NCI-H2107 (cell line): Measurements from ENCODE around the gene CCDC9.

ENCODE experiments used
- DNase-seq: peaks from one replicate; lab custom pipeline; 2025; lab: John Stamatoyannopoulos, UW

CCDC9 gene

DNA sequence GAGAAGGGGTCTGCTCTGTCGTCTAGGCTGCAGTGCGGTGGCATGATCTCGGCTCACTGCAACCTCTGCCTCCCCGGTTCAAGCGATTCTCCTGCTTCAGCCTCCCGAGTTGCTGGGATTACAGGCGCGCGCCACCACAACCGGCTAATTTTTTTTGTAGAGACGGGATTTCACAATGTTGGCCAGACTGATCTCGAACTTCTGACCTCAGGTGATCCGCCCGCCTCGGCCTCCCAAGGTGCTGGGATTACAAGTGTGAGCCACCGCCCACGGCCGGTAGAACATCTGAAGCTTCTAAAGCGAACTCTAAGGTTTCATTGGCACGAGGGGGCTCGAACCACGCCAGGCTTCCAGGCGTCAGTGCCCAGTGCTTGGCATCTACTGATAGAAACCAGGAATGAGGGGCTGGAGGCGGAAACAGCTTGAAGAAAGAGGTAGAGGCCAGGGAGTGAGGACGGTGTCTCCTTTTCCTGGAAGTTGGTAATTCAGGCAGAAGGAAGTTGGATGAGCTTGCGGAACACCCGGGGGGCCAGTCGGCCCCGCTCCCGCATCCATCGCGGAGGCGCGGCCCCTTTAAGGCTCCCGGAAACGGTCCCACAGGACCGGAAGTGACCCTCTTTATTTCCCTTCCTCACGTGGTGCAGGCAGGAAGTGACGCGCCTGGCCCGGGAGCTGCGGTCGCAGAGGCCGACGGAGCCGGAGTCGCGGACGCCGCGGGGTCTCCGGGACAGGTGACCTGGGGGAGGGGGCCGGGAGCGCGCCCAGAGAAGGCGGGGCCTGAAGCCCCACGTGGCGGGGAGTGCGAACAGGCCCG is at the start of gene CCDC9:
Gene CCDC9 (plus strand): TSS at position 647 of the 814 bp plus-strand sequence. CDS start 1,876 bp downstream, outside the sequence.
- DNase-seq, result peak; percentile 99

DNA sequence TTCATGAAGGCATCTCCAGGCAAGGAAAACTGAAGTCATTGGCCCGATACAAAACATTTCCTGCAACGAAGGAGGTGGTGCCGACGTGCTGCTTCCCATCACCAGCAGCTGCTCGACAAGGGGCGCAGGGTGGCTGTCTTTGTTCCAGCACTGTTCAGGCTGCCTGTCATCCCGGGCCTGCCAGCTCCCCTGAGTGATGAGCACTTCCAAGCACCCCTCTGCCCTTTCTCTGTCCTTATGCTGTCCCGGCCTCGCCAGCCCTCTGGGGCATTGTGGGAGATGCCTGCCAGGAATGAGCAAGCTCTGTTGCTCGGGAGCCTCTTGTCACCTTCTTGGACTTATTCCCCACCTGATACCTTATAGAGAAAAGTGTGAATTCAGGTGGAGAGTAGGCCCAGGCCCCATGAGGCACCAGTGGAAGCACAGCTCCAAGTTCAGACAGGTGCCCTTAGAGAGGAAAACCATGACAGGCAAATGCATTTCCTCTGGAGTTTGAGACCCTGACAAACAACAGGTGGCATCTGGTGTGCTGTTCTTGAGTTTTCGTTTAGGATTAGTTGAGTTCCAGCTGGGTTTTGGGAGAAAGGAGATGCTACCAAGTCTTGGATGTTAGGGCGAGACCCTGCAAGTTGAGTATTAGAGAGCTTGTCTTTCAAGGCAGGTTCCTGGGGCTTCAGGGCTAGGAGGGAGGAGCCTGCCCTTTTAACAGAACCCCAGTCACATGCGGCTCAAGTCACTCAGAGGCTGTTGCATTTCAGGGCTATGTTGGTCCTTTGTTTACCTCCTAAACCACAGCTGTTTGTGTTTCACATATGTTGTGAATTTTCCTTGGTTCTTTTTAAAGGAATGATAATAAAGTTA is 46.8 kb upstream of the CCDC9 start:
- DNase-seq, result no peak

DNA sequence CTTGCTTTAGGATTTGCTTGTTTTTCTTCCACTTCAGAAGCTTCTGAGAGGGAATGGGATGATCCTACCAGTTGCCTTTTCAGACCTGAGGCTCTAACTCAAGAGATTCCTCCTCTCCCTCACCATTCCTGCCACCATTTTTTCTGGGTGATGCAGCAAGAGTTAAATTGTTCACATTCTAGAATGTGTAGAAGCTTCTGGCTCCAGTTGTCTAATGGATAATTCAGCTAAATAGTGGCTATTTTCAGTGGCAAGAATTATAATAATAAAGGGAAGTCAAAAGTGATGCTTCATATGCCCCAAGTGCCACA is 46.2 kb upstream of the CCDC9 start:
- DNase-seq, result no peak

DNA sequence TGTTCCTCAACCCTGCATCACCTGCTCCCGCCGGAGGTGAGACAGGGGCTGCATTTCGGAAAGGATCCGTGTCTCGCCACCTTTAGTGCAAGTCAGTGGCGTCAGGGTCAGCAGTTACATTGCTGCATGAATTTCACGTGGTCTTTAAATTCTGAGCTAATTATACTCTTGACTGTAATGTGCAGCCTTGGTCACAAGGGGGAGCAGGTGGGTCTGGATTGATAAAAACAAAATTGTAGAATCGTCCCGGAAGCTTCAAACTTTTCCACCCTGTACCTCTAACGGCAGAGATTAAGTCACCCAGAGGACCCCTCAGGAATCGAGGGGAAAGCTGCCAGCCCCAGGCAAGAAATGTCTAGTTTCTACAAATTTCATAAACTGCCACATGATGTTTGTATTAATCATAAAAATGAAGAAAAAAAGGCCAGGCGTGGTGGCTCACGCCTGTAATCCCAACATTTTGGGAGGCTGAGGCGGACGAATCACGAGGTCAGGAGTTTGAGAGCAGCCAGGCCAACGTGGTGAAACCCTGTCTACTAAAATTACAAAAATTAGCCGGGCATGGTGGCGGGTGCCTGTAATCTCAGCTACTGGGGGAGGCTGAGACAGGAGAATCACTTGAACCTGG is 45.5 kb upstream of the CCDC9 start:
- DNase-seq, result peak; percentile 26

DNA sequence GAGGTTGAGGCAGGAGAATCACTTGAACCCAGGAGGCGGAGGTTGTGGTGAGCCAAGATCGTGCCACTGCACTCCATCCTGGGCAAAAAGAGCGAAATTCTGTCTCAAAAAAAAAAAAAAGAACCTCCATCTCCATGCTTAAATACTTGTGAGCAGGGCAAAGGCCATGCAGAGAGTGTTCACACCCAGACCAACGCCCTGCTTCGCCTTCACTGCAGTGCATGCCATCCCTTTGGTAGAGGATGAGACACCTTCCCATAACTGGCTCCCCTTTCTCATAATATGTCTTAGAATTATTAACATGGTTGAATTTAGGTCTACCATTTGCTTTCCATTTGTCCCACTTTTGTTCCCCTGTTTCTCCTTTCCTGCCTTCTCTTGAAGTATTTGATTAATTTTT is 40.7 kb upstream of the CCDC9 start:
- no peak for DNase-seq

DNA sequence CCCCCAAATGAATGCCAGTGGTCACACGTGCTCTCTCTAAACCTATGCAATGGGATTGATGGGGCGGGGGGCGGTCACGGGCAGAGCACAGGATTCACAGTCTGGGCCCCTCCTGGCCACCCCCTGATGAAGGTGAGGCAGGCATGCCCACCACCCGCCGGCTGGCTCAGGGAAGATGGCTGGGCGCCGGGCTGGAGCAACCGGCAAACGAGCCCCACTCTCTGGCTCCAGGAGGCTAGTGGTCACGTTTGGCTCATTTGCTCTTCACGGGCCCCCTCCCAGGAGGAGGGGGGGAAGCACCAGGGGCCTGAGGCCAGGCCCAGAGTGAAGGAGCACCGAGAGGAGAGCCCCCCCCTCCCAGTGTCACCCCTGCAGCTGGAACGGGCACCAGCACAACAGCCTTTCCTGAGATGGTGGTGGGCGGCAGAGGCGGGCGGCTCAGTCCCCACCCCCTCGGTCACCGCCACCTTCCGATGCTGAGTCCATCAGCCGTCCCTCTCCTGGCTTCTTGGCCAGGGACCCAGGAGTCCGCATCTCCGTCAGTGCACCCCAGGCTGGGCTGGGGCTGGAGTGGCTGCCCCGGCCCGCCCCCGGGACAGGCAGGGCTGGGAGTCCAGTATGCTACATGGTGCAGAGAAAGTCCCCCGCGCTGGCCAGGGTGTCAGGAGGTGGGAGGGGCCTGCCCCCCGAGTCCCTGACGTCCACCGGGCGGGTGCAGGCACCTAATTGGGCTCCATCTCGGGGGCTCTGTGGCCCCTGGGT is 35.1 kb upstream of the CCDC9 start:
- DNase-seq, result no peak

DNA sequence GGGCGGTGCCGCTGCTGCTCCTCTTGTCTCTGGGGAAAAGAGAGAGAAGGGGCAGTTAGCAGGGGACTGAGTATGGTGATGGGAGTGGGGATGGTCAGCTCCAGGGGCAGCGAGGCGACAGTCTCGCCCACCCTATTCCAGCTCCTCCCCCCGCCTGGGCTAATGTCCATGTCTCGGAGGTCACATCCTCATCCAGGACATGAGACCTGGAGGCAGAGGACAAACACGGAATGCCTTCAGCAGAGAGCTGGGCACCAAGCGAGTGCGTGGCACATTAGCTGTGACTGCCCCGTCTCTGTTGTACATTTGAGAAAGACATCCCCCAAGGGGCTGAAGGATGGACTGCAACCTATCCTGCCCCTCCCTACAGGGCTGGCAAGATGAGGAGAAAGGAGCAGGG is 34.4 kb upstream of the CCDC9 start:
- no peak for DNase-seq

DNA sequence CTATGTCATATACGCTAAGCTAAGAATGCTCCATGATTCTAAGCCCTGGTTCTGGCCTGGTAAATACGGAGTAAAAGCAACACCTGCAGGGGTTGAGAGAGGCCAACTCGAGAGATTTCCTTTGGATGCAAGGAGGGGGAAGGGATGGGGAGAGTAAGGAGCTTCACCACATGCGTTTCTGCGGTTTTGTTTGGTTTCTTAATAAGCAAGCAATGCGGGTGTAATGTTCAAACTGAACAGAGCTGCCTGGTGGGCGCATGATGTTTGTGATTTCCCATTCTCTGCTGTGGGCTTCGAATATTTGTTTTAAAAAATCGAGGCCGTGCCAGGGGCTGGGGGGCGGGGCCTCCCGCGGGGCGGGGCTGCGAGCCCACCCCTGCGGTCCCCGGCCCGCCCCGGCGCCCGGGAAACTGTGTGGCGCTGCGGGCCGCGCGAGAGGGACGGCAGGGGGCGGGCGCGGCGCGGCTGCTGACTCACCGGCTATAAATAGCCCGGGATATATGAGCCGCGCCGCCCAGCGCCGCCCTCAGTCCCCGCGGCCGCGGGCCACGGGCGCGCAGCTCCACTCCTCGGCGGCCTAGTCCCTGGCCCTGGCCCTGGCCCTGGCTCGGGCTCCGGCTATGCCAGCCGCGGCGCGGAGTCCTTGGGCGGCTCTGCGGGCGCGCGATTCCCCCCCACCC is 30.4 kb upstream of the CCDC9 start:
- DNase-seq, result peak; percentile 80

DNA sequence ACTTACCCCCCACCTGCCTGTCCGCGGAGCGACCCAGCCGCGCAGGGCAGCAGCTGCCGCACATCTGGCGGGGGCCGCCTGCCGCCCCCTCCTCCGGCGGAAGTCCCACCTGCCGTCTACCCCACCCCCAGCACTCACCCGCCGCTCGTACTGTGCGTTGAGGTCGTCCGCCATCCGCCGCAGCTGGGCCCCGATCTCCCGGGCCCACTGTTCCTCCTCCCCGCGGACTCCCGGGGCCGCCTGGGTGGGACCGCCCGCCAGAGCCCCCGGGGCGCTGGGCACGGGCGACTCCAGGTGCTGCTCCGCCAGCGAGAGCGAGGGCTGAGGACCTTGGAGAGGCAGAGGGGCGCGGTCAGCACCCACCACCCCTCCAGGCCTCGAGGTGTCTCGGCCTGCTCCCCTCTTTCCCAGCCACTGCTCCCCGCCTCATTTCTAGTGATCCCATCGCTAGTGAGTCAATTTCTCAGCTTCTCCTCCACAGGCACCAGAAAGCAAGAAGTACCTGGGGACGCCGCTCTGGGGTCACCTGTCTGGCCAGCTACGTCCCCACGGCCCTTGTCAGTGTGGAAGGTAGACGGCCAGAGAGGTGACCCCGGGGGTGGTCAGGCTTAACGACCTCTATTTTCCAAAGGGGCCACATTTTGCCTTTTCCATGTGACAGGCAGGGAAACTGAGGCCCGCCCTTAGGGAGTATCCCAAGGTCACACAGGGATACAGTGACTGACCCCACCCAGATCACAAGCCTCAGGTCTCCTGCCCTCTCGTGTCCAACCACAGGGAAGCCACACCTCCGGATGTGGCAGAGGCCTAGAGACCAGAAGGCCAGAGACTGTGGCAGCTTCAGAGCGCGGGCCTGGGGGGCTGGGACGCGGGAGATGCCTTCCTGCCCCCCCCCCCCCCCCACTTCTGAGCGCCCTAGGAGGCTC is 29.6 kb upstream of the CCDC9 start:
- DNase-seq, result no peak

DNA sequence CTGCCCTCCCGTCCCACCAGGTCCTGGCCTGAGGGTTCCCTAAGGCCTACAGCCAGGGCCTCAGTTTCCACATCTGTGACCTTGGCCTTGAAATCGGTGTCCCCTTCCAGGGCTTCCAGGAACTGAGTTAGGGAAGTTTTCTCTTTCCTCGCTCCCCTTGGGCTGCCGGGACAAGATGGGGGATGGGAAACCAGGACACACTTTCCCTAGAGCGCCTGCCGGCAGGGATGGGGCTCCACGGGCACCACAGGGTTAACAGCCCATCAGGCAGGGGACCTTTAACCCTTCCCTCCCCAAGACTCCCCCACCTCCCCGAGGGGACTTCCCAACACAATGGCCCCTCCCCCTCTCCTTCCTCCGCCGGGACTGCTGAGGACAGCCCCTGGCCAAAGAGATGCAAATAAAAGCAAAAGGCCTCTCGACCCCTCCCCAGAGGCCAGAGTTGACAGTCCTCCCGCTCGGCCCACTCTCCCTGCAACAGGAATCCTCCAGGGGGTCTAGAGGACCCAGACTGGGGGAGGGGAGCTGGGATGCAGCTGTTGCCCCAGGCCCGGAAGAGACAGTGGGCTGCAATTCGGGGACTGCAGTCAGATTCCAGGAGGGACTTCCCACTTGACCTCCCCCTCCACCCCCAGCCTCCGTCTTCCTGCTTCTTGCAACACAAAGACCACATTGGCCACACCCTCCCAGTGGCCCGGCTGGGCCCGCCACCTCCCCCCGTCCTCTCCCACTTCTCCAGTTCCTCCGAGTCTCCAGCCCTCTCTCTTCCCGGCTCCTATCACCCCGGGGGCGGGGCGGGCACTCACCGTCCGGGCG is 28.8 kb upstream of the CCDC9 start:
- no peak for DNase-seq

DNA sequence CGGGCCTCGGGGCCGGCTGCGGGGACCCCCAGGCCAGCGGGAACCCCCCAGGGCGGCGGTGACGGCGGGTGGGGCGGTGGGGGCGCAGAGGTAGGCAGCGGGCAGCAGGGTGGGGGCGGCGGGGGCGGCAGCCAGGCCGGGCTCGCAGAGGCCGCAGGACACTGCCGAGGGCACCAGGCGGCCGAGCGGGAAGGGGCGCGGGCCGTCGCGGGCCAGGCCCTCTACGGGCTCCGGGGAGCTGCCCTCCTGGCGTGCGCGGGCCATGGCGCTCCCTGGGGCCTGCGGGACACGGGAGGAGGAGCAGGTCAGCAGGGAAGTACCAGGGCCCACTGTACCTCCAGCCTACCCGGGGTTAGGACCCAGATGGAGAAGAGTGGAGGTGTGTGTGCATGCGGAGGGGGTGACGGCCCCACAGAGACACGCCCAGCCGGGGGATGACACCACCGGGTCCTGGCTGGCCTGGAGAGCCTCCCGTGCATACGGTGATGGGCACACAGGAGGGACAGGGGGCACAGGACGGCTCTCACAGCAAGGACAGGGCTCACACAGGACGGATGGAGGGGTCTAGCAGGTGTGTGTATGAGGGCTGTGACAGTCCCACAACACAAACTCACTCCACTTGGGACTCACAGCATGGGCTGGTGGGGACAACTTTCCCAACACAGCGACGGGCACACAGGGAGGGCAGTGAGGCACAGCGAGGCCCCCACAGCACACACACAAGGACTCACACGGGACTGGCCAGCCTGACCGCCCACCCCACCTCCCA is 28.0 kb upstream of the CCDC9 start:
- DNase-seq, result no peak

DNA sequence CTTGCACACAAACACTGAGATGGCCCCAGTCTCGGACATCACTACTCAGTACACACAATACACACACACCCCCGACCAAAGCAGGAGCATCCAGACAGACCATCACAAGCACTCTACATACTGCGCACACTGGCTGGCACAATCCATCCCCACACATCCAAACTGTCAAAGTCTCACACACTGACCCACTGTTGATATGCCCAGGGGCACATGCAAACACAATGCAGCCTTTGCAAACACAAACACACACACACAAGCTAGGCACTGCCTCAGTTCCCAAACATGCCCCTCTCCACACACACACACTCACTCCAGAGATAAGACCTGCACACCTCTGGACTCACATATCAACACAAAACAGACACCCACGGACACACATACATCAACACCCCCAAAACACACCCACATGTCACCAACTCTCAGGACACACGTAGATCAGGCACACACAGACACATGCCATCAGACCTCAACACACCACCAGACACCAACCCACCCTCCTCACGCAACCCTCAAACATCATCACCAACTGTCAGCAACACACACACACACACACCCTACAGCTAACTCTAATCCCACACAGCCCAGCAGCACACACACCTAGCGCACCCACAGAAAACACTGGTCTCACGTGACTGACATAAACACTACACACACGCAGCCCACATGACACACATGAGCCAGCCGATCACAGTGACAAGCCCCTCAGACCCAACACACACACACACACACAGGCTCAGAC is 27.2 kb upstream of the CCDC9 start:
- DNase-seq, result no peak

DNA sequence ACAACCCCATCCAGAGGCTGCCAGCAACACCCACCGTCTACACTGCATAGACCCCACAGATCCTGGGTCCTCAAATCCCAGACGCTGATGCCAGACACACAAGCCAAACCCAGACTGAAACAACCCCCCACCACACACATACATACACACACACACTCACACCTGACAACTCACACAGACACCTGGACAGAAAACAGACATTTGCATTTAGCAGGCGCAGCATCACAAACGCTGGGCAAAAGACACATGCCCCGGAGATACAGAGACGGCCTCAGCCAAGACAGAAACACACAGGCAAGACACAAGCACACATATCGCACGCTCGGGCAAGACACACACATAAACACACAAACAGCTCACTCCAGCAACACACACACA is 26.7 kb upstream of the CCDC9 start:
- DNase-seq, result no peak

DNA sequence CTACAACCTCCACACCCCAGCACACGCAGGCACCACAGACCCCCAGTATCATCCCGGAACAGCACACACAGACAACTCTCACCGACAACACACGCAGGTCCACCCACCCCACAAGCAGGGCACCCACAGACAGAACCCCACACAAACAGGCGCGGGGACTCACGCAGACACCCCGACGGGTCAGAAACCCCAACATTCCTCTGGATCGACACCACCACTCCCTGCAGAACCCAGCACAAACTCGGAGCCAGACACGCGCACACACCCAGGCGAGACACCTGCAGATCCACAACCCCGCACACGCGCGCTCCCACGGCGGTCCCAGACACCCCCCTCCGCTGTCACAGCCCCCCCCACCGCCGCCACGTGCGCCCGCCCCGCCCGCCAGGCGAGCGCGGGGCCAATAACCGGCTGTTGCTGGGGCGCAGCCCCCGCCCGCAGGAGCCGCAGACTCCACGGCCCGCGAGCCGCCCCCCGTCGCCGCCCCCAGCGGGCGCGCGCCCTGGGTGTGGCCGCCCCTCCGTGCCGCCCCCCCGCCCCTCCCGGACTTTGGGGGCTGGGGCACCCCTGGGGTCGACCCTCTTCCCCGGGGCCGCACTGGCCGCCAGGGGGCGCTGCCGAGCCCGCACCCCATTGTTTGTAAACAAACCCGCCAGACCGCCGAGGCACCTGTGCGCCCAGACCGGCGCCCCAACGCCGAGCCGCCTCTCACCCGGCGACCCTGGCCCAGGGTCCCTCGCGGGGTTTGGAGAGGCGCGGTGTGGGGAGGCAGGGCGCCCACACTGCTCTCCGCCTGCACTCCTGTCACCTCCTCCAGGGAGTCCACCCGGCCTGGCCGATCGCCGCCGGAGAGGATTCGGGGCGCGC is 26.0 kb upstream of the CCDC9 start:
- no peak for DNase-seq

DNA sequence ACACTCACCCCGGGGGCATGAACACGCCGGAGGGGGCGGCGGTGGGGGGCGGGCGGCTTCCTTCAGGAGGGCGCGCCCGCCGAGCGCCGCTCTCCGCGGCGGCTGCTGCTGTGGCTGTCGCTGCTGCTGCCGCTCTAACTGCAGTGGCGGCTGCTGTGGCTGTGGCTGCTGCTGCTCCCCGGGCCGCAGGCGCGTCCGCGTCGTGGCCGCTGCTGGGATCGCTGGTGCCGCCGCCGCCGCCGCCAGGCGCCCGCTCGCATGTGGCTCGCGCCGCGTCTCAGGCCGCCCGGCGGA is 25.5 kb upstream of the CCDC9 start, which contains the start of gene BBC3:
Gene BBC3 (minus strand): TSS at position 279 of the 294 bp plus-strand sequence. CDS start 2,768 bp downstream, outside the sequence.
- no peak for DNase-seq

DNA sequence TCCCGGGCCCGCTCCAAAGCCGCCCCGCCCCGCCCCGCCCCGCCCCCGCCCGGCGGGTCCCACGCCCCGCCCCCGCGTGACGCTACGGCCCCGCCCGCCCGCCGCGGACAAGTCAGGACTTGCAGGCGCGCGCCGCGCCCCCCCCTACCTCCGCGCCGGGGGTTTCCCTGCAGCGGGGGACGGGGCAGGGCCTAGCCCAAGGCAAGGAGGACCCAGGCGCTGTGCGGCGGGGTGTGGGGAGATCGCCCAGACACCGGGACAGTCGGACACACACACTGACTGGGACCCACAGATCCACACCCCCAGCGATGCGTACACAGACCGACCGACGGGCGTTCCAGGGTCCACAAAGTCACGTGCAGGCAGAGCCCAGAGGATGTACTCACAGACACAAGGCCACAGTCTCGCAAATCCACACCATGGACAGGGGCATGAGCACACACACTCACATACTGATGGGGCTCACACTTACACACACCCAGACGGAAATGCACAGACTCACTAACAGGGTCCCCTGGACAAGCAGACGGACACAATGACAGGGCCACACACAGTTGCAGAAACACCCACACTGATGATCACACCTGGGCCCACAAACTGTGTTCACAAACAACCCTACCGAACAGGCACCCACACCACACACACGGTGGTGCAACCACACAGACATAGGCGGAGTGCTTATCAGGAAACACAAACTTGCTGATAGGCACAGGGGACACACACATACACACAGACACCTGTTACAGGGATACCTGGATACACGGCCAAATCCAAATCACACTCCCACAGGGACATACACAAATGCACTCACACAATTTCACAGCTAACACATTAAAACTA is 24.9 kb upstream of the CCDC9 start:
- DNase-seq, result peak; percentile 16
